ENCODE measurements around the gene ELF4. TPM values are rescaled to one million over a fixed set of nuclear protein-coding genes. Genes with fewer than 3 reads are reported as not detected.

Gene ELF4
- total and polyA plus RNA-seq, 2 experiments from 2014 or later: 0.50 to 1.8 TPM

DNA sequence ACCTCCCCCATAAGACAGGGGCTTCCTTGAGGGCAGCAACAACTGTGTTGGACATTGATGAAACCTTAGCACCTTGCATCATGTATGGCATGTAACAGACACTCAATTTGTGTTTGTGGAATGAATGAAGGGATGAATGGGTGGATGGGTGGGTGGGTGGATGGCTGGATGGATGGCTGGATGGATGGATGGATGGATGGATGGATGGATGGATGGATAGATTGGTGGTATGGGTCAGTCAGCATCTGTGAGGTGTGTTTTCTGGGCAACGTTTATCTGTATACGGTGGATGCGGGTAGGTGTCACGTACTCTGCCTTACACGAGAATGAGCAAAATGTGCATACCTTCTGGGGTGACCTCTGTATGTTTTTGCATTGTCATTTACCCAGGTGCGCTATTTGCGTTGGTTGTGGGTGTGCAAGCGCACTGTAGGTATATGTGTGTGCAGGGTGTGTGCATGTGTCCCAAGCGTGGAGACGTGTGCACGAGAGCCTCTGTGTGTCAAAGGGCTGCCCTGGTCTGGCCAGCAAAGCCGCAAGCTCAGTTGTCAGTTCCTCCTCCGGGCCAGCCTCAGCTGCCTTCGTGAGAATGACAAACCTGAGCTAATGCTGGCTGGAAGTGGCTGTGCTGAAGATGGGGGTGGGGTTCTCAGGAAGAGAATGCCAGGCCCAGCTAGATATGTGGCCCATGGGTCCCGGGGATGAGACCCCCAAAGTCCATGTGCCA lies 26.5 kb downstream of the ELF4 start:
- no peaks in the 10 kb centered on the region for H3F3A ChIP-seq (replicated peaks; ENCODE audit: low read depth)
- no peaks in the 10 kb centered on the region for H3K9me3 Mint-ChIP-seq
- H3K4me2 ChIP-seq: no peak overlapping the region
- H4K20me1 ChIP-seq (replicated peaks; ENCODE audit: insufficient read depth): no peaks in the 10 kb centered on the region
- no peaks in the 10 kb centered on the region for H3K27me3 ChIP-seq (ENCODE audit: insufficient read depth)
- no peaks in the 10 kb centered on the region for H3K36me3 Mint-ChIP-seq (ENCODE audit: low read depth)
- TF ChIP-seq ETS1 (IDR thresholded peaks at IDR 0.05) (no peak), EZH2phosphoT487 (IDR thresholded peaks at IDR 0.05; ENCODE audit: unreplicated experiment) (no peak), ZNF462 (CRISPR knock-in tag; IDR thresholded peaks at IDR 0.05) (no peak), ZNF331 (CRISPR knock-in tag; IDR thresholded peaks at IDR 0.05; ENCODE audit: low read depth) (no peak), CREB1 (CRISPR knock-in tag; IDR thresholded peaks at IDR 0.05; ENCODE audit: low read depth) (no peak), POLR2AphosphoS5 (IDR thresholded peaks at IDR 0.05; ENCODE audit: low read depth) (no peak), JUNB (IDR thresholded peaks at IDR 0.05; ENCODE audit: unreplicated experiment) (no peak), EZH2 (IDR thresholded peaks at IDR 0.05; ENCODE audit: low read depth, unreplicated experiment) (no peak), NANOG (IDR thresholded peaks at IDR 0.05; ENCODE audit: borderline replicate concordance) (no peak), ZNF114 (CRISPR knock-in tag; IDR thresholded peaks at IDR 0.05) (no peak), STAT1 (IDR thresholded peaks at IDR 0.05; ENCODE audit: unreplicated experiment) (no peak)
- TF ChIP-seq, protein P1, sequence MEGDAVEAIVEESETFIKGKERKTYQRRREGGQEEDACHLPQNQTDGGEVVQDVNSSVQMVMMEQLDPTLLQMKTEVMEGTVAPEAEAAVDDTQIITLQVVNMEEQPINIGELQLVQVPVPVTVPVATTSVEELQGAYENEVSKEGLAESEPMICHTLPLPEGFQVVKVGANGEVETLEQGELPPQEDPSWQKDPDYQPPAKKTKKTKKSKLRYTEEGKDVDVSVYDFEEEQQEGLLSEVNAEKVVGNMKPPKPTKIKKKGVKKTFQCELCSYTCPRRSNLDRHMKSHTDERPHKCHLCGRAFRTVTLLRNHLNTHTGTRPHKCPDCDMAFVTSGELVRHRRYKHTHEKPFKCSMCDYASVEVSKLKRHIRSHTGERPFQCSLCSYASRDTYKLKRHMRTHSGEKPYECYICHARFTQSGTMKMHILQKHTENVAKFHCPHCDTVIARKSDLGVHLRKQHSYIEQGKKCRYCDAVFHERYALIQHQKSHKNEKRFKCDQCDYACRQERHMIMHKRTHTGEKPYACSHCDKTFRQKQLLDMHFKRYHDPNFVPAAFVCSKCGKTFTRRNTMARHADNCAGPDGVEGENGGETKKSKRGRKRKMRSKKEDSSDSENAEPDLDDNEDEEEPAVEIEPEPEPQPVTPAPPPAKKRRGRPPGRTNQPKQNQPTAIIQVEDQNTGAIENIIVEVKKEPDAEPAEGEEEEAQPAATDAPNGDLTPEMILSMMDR (conservative IDR thresholded peaks at IDR 0.05; ENCODE audit: low read depth in 2 of 2): no peak
- TF ChIP-seq, protein P2, sequence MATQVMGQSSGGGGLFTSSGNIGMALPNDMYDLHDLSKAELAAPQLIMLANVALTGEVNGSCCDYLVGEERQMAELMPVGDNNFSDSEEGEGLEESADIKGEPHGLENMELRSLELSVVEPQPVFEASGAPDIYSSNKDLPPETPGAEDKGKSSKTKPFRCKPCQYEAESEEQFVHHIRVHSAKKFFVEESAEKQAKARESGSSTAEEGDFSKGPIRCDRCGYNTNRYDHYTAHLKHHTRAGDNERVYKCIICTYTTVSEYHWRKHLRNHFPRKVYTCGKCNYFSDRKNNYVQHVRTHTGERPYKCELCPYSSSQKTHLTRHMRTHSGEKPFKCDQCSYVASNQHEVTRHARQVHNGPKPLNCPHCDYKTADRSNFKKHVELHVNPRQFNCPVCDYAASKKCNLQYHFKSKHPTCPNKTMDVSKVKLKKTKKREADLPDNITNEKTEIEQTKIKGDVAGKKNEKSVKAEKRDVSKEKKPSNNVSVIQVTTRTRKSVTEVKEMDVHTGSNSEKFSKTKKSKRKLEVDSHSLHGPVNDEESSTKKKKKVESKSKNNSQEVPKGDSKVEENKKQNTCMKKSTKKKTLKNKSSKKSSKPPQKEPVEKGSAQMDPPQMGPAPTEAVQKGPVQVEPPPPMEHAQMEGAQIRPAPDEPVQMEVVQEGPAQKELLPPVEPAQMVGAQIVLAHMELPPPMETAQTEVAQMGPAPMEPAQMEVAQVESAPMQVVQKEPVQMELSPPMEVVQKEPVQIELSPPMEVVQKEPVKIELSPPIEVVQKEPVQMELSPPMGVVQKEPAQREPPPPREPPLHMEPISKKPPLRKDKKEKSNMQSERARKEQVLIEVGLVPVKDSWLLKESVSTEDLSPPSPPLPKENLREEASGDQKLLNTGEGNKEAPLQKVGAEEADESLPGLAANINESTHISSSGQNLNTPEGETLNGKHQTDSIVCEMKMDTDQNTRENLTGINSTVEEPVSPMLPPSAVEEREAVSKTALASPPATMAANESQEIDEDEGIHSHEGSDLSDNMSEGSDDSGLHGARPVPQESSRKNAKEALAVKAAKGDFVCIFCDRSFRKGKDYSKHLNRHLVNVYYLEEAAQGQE (IDR thresholded peaks at IDR 0.05; ENCODE audit: unreplicated experiment): no peak
- H3K9me2 ChIP-seq (ENCODE audit: insufficient read depth): no peaks in the 10 kb centered on the region
- peaks cover 3% of the 10 kb centered on the region; the same call in 1 of the 2 replicates for H3K4me1 ChIP-seq (ENCODE audit: insufficient read depth)
- H3K4me3 Mint-ChIP-seq: no peak overlapping the region; the same call in 2 of the 3 replicates
- H2AFZ ChIP-seq: no peak overlapping the region
- no peak overlapping the region for H3K27ac ChIP-seq (ENCODE audit: low read depth)
- H3K4me1 Mint-ChIP-seq: peaks cover 28% of the 10 kb centered on the region
- peaks cover 5% of the 10 kb centered on the region for H3K27me3 Mint-ChIP-seq (ENCODE audit: insufficient read depth, low read depth, poor library complexity)
- H3K79me2 ChIP-seq (replicated peaks; ENCODE audit: insufficient read depth): no peaks in the 10 kb centered on the region
- no peaks in the 10 kb centered on the region for H3K36me3 ChIP-seq (ENCODE audit: insufficient read depth)
- ATAC-seq: no peak
- no peak overlapping the region for H3K4me3 ChIP-seq
- no peak for DNase-seq (ENCODE audit: low spot score)
- no peak overlapping the region for H3K27ac Mint-ChIP-seq
